Measurements from ENCODE around the gene KDM2B. TPM values are rescaled to one million over a fixed set of nuclear protein-coding genes. Genes with fewer than 3 reads are reported as not detected.

Gene KDM2B
- total RNA-seq, 1 experiment from 2014 or later: 45.1 TPM

- TF ChIP-seq EZH2 (IDR thresholded peaks at IDR 0.05; ENCODE audit: low read depth): no peak
- no peak for TF ChIP-seq CTCF (conservative IDR thresholded peaks at IDR 0.05)
Observed at GRCh38 chr12:121560392-121561008, 20.3 kb downstream of the KDM2B start.

DNA sequence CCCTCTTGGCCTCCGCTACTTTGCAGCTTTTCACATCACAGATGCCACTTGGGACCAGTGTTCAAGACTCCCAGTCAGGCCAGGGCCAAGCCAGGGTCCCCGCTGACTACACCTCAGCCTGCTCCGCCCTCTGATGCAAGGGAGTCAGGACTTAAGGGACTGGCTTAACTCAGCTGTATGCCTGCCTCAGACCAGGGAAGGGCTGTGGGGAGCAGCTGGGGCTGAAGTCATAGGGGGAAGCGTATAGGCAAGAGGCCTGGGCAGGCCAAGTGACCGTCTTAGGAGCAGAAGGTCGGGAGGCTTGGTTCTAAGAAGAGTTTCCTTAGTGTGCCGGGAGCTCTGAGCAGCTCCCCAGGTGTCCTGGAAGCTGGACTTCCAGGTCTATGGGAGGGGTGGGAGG, 21.9 kb downstream of the KDM2B start:
- CTCF ChIA-PET: interaction anchor here (0.7 kb wide), 1 partner anchor 18 kb away, joined by 6 read pairs; no protein-coding TSS in a partner anchor

More at GRCh38 chr12:121560392-121561008, 20.3 kb downstream of the KDM2B start:
- Histone ChIP-seq H4K20me1 (ENCODE audit: insufficient read depth) (no peaks in the 10 kb centered on the region), H3F3A (ENCODE audit: insufficient read depth, low read depth) (peaks cover 5% of the 10 kb centered on the region; the same call in 1 of the 2 replicates), H2AFZ (no peak overlapping the region), H3K4me3 (no peak overlapping the region), H3K27ac (no peak overlapping the region), H3K4me2 (no peak overlapping the region), H3K9me3 (ENCODE audit: insufficient read depth, low read depth) (no peaks in the 10 kb centered on the region), H3K79me2 (ENCODE audit: low read depth) (no peaks in the 10 kb centered on the region), H3K4me1 (replicated peaks; ENCODE audit: insufficient read depth) (no peaks in the 10 kb centered on the region), H3K36me3 (ENCODE audit: low read depth) (no peaks in the 10 kb centered on the region), H3K9me2 (ENCODE audit: insufficient read depth) (no peaks in the 10 kb centered on the region), H3K27me3 (ENCODE audit: insufficient read depth, low read depth) (no peaks in the 10 kb centered on the region)
- BruUV-seq (replicated peaks): no TSS peak
- no peak for DNase-seq
- intact Hi-C loops (cut with micrococcal nuclease; ENCODE audit: unreplicated experiment): no loop called here
- POLR2A ChIA-PET (ENCODE audit: unreplicated experiment): no interaction called here
- CTCF ChIA-PET: no interaction called here

DNA sequence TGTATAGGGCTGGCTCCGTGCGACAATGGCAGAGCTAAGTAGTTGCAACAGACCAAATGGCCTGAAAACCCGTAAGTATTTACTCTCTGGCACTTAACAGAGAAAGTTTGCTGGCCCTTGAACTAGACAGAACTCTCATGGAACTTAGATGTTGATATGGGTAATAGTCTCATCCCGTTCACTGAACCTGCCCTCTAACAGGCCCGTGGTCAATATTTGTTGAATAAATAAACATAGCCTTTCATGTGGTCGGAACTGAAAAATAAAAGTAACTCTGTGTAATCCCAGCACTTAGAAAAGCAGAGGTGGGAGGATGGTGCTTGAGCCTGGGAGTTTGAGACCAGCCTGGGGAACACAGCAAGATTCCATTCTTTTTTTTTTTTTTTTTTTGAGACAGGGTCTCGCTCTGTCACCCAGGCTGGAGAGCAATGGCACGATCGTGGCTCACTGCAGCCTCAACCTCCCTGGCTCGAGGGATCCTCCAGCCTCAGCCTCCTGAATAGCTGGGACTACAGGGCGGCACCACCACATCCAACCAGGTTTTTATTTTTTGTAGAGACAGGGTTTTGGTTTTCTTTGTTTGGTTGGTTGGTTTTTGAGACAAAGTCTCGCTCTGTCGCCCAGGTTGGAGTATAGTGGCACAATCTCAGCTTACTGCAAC, 29.7 kb downstream of the KDM2B start:
- no peaks in the 10 kb centered on the region for H3K4me1 ChIP-seq (replicated peaks; ENCODE audit: insufficient read depth)
- no peak for DNase-seq
- no peaks in the 10 kb centered on the region for H3K9me3 ChIP-seq (ENCODE audit: insufficient read depth, low read depth)
- ChIA-PET CTCF (no interaction called here), POLR2A (ENCODE audit: unreplicated experiment) (no interaction called here)
- H3K9me2 ChIP-seq (ENCODE audit: insufficient read depth): no peaks in the 10 kb centered on the region
- TF ChIP-seq EZH2 (IDR thresholded peaks at IDR 0.05; ENCODE audit: low read depth): no peak
- no peak for TF ChIP-seq CTCF (conservative IDR thresholded peaks at IDR 0.05)
- intact Hi-C loops (cut with micrococcal nuclease; ENCODE audit: unreplicated experiment): loop anchor here (10.0 kb wide), 1 partner anchor 244 kb away; the partner anchor contains the start of gene RHOF
- no TSS peak for BruUV-seq (replicated peaks)
- no peaks in the 10 kb centered on the region for H3K27me3 ChIP-seq (ENCODE audit: insufficient read depth, low read depth)
- no peak overlapping the region for H3K4me3 ChIP-seq
- H2AFZ ChIP-seq: no peak overlapping the region
- H3K79me2 ChIP-seq (ENCODE audit: low read depth): no peaks in the 10 kb centered on the region
- H3K27ac ChIP-seq: no peak overlapping the region
- H4K20me1 ChIP-seq (ENCODE audit: insufficient read depth): no peaks in the 10 kb centered on the region
- no peak overlapping the region for H3K4me2 ChIP-seq
- H3K36me3 ChIP-seq (ENCODE audit: low read depth): no peaks in the 10 kb centered on the region
- H3F3A ChIP-seq (ENCODE audit: insufficient read depth, low read depth): no peaks in the 10 kb centered on the region

More for the DNA sequence above, 21.9 kb downstream of the KDM2B start:
- Histone ChIP-seq H3F3A (ENCODE audit: insufficient read depth, low read depth) (no peaks in the 10 kb centered on the region), H3K4me3 (no peak overlapping the region), H3K4me1 (replicated peaks; ENCODE audit: insufficient read depth) (no peaks in the 10 kb centered on the region), H3K9me3 (ENCODE audit: insufficient read depth, low read depth) (no peaks in the 10 kb centered on the region), H3K9me2 (ENCODE audit: insufficient read depth) (no peaks in the 10 kb centered on the region), H3K36me3 (ENCODE audit: low read depth) (no peaks in the 10 kb centered on the region), H3K27ac (no peak overlapping the region), H3K4me2 (no peak overlapping the region), H2AFZ (no peak overlapping the region), H3K27me3 (ENCODE audit: insufficient read depth, low read depth) (no peaks in the 10 kb centered on the region), H4K20me1 (ENCODE audit: insufficient read depth) (no peaks in the 10 kb centered on the region), H3K79me2 (ENCODE audit: low read depth) (no peaks in the 10 kb centered on the region)
- TF ChIP-seq CTCF (conservative IDR thresholded peaks at IDR 0.05): no peak
- TF ChIP-seq EZH2 (IDR thresholded peaks at IDR 0.05; ENCODE audit: low read depth): no peak
- intact Hi-C loops (cut with micrococcal nuclease; ENCODE audit: unreplicated experiment): loop anchor here (10.0 kb wide), 1 partner anchor 236 kb away; the partner anchor contains the start of gene RHOF
- POLR2A ChIA-PET (ENCODE audit: unreplicated experiment): no interaction called here
- BruUV-seq (replicated peaks): no TSS peak
- DNase-seq: no peak
